HG03103 (cell line): ENCODE measurements around the gene MAML3.

Experiments
- ATAC-seq: cut with Tn5 transposase; IDR thresholded peaks from one replicate; pipeline ENCODE4 v1.9.1; 2021; ENCODE audit warnings: low read depth; ENCODE audit not compliant: unreplicated experiment

Gene MAML3

DNA sequence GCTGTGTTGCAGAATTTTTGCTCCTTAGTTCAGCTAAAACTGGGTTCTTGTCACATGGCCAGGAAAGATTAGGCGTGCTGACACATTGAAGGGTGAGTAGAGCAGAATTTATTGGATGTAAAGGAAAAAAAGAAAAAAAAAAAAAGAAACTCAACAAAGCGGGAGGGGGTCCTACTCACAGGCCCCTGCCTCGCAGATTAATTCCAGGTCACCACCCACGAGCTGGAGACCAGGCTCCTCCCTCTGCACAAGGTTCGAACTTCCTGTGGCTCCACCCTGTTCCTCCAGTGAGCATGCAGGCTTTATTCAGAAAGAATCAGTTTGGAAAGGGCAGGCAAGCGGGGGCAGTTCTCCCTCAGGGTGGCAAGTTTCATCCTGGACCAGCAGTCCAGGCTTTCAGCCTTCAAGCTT is 471.2 kb downstream of the MAML3 start:
- no peak for ATAC-seq

- no peak for ATAC-seq
Measured at GRCh38 chr4:139682309-139682708, 471.7 kb downstream of the MAML3 start.

DNA sequence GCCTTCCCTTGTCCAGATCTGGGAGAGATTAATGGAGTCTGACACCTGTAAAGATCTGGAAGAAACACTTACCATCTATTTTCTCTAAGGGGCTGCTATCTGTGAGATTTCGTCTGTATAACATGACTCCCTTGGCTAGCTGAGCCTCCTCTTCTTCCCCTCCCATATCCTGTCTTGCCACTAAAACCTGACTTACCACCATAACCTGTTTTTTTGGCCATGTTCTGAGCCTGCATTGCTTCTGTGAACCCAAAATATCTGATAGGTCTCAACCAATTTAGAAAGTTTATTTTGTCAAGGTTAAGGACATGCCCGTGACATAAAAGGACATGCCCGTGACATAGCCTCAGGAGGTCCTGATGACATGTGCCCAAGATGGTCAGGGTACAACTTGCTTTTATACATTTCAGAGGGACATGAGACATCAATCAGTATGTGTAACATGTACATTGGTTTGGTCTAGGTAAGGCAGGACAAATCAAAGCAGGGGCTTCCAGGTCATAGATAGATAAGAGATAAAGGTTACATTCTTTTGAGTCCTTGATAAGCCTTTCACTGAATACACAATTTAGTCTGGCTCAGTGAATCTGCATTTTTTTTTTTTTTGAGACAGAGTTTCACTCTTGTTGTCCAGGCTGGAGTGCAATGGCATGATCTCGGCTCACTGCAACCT is 476.9 kb downstream of the MAML3 start:
- ATAC-seq = no peak

GRCh38 chr4:139676365-139676764 is 477.6 kb downstream of the MAML3 start:
- no peak for ATAC-seq

DNA sequence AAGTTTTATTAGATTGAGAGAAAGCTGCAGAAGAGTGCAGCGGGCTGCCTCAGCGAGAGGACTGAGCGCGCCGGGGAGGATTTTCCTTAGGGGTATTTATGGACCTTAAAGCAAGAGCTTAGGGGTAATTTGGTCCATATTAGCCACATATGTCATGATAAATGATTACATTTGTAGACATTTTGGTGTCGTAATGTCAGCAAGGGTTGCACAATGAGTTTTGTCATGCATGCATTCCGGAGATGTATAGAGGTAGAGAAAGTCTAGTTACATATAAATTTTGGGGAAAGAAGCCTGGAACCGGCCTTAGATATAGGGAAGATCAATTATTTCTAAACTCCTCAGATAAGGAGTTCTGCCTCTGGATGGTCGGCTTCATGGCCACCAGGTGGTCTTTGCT is 478.3 kb downstream of the MAML3 start:
- no peak for ATAC-seq

DNA sequence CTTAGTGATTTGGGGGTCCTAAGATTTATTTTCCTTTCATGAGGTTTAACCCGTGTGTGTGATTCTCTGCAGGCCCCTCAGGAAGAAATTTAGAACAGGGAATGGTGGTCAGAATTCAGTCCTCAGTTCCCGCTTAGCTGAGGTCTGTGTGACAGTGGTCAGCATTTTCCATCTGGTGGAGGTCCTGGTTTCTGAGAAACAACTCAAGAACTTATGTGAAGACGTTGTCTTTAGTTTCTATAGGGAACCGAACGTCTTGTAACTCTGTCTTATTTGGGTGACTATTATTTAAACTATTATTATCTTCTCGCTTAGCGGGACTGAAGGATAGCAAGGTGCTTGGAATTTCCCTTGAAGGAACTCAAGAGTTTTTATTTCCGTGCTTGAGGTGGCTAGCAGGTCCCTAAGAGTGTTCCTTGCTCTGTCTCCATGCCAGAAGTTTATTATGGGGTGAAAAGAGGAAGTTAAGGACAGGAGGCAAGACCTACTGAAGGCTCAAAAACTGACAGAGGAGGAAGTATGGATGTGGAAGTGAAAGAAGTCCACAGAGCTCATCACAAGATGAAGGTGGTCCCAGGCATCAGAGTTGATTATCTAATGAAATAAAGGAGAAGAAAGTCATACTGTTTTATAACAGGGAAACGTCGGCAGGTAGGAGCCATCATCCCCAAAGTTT is 479.0 kb downstream of the MAML3 start:
- peak; percentile 80 for ATAC-seq

DNA sequence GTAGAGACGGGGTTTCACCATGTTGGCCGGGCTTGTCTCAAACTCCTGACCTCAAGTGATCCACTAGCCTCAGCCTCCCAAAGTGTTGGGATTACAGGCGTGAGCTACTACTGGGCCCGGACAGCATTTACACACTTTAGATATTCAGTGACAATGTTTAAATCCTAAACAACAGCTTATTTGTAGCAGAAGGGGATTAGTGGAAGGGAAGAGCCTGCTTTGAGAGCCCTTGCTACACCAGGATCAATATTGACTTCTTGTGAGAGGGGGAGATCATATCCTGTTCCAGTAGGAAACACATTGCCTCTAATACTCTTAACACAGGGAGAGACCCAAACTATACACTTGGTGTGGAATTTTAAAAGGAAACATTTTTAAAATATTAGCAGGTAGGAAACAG is 481.3 kb downstream of the MAML3 start:
- no peak for ATAC-seq

DNA sequence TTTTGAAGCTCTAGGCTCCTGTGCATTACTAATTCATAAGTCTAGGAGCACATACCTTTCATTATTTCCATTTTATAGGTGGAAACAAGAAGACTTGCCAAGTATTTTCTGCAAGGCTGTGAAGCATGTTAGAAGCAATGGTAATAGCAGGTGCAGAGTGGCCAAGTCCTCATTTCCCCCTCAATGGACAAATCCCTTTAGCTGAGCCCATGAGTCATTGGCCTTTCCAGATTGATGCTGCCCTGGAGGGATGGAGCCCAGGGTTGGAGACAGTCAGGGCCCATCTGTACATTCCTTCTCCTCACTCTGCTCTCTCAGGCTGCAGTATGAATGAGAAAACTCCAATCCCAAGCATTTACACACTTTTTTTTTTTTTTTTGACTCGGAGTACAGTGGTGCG is 481.8 kb downstream of the MAML3 start:
- ATAC-seq = no peak

DNA sequence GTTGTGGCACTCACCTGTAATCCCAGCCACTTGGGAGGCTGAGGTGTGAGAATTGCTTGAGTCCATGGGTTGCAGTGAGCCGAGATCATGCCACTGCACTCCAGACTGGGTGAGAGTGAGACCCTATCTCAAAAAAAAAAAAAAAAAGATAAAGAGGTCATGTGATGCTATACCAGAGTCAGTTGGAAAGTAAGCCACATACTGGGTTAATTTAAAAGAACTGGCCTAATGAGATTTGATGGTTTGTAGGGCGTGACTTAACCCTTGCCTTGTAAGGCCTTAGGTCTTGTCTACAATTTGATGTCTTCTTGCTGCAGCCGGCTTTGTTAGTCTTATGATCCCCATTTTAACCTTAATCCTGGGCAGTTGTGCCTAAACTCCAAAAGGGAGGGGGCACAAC is 483.2 kb downstream of the MAML3 start:
- ATAC-seq = no peak

DNA sequence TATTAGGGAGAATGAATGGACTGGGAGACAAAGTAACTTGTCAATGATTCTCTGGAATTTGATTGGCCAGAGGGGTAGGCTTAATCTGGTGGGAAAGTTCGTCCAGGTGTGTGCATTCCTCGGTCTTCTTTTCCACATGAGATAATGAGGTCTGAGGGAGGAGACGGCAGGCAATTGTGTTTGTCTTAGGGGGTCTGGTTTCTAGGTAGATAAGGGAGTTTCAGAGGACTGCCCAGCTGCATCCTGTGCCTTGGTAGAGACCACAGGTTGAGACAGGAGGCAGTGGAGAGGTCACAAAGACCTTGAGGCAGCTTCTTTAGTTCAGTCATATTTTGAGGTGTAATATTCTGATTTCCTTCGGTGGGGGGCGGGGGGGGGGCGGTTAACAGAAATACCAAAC is 484.1 kb downstream of the MAML3 start:
- ATAC-seq = no peak

DNA sequence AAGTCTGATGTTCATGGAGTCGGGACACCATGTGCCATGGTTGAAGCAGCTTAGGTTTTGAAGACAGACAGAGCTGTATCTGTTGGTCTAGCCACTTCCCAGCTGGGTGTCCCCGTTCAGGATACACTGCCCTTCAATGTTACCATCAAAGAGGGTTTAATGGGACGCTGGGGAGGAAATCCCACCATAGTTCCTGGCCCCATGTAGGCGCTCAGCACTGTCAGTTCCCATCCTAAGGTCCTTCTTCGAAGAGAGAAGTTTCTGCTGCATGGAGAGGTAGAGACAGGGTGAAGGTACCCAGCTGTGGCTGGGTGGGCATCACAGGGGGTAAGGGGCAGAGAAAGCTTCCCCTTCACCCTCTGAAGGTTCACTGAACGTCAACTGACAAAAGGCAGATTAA is 484.6 kb downstream of the MAML3 start:
- no peak for ATAC-seq

- no peak for ATAC-seq
Measured at GRCh38 chr4:139668658-139669201, 485.3 kb downstream of the MAML3 start.

GRCh38 chr4:139668036-139668435 is 485.9 kb downstream of the MAML3 start:
- no peak for ATAC-seq
